Measurements from ENCODE around the gene ZC3H11A. TPM values are rescaled to one million over a fixed set of nuclear protein-coding genes. Genes with fewer than 3 reads are reported as not detected.

ZC3H11A gene
- total and polyA plus RNA-seq, 10 donors: 45.2 to 218 (median 87.2) TPM

- 66 to 84% (median 74%) methylated on average over 4 of the region's 4 CpGs for WGBS, 5 donors
- Histone ChIP-seq H3K4me1 (peaks cover 0 to 8% (median 0%) of the 10 kb centered on the region in 6 donors), H3K9me3 (no peaks in the 10 kb centered on the region), H3K27ac (no peak overlapping the region), H3K36me3 (peaks cover 0 to 37% (median 6%) of the 10 kb centered on the region in 6 donors), H3K4me3 (no peak overlapping the region), H3K27me3 (replicated peaks in 1 of 7) (no peaks in the 10 kb centered on the region)
- no peak for TF ChIP-seq POLR2AphosphoS5 (IDR thresholded peaks at IDR 0.05)
- peak in 5 of 11 experiments; percentile 15 to 27 (median 21) for TF ChIP-seq CTCF (IDR thresholded peaks at IDR 0.05 in 8 of 11, conservative IDR thresholded peaks at IDR 0.05 in 3 of 11)
- intact Hi-C loops (cut with DNase I; ENCODE audit: low total_unique reads): no loop called here
- DNase-seq: no peak
Measured at GRCh38 chr1:203776636-203777035, 18.8 kb upstream of the ZC3H11A start.

GRCh38 chr1:203777596-203777995, 17.8 kb upstream of the ZC3H11A start:
- 66 to 75% (median 70%) methylated on average over 3 of the region's 3 CpGs for WGBS, 5 donors
- intact Hi-C loops (cut with DNase I; ENCODE audit: low total_unique reads): no loop called here
- H3K27me3 ChIP-seq (replicated peaks in 1 of 7): no peaks in the 10 kb centered on the region
- H3K27ac ChIP-seq: no peak overlapping the region
- H3K36me3 ChIP-seq: peaks cover 0 to 28% (median 3%) of the 10 kb centered on the region in 6 donors
- DNase-seq: no peak
- TF ChIP-seq POLR2AphosphoS5 (IDR thresholded peaks at IDR 0.05) (no peak), CTCF (IDR thresholded peaks at IDR 0.05 in 8 of 11, conservative IDR thresholded peaks at IDR 0.05 in 3 of 11) (no peak), POLR2A (IDR thresholded peaks at IDR 0.05) (no peak)
- H3K4me3 ChIP-seq: no peak overlapping the region
- H3K9me3 ChIP-seq: no peaks in the 10 kb centered on the region
- H3K4me1 ChIP-seq: peaks cover 0 to 6% (median 0%) of the 10 kb centered on the region in 6 donors

- TF ChIP-seq POLR2A (IDR thresholded peaks at IDR 0.05) (no peak), POLR2AphosphoS5 (IDR thresholded peaks at IDR 0.05) (no peak), CTCF (IDR thresholded peaks at IDR 0.05 in 8 of 11, conservative IDR thresholded peaks at IDR 0.05 in 3 of 11) (no peak)
Measured at GRCh38 chr1:203778146-203778545, 17.3 kb upstream of the ZC3H11A start.

GRCh38 chr1:203778789-203779188, 16.6 kb upstream of the ZC3H11A start:
- no peak for DNase-seq
- H3K9me3 ChIP-seq: no peaks in the 10 kb centered on the region
- intact Hi-C loops (cut with DNase I; ENCODE audit: low total_unique reads): no loop called here
- WGBS, 5 donors: 92 to 98% (median 95%) methylated on average over 4 of the region's 4 CpGs
- H3K27ac ChIP-seq: no peak overlapping the region
- H3K4me3 ChIP-seq: no peak overlapping the region
- TF ChIP-seq POLR2AphosphoS5 (IDR thresholded peaks at IDR 0.05) (no peak), CTCF (IDR thresholded peaks at IDR 0.05 in 8 of 11, conservative IDR thresholded peaks at IDR 0.05 in 3 of 11) (no peak), POLR2A (IDR thresholded peaks at IDR 0.05) (no peak)
- H3K36me3 ChIP-seq: peaks cover 0 to 16% (median 3%) of the 10 kb centered on the region in 6 donors
- no peaks in the 10 kb centered on the region for H3K27me3 ChIP-seq (replicated peaks in 1 of 7)
- peaks cover 0 to 6% (median 0%) of the 10 kb centered on the region in 6 donors for H3K4me1 ChIP-seq

More at GRCh38 chr1:203778146-203778545, 17.3 kb upstream of the ZC3H11A start:
- H3K27ac ChIP-seq: no peak overlapping the region
- H3K4me3 ChIP-seq: no peak overlapping the region
- H3K9me3 ChIP-seq: no peaks in the 10 kb centered on the region
- 35 to 55% (median 44%) methylated on average over 3 of the region's 3 CpGs for WGBS, 5 donors
- no peaks in the 10 kb centered on the region for H3K27me3 ChIP-seq (replicated peaks in 1 of 7)
- peaks cover 0 to 22% (median 3%) of the 10 kb centered on the region in 6 donors for H3K36me3 ChIP-seq
- no peak for DNase-seq
- peaks cover 0 to 6% (median 0%) of the 10 kb centered on the region in 6 donors for H3K4me1 ChIP-seq
- intact Hi-C loops (cut with DNase I; ENCODE audit: low total_unique reads): no loop called here

Data from spleen (tissue), 11 donors.